Measurements from ENCODE around the gene PTPN18.
"Not testable (repeated sequence)": the region's sequence is repeated elsewhere in the genome, so short reads cannot be mapped to it uniquely, and the experiment has no call there.

The PTPN18 gene

DNA sequence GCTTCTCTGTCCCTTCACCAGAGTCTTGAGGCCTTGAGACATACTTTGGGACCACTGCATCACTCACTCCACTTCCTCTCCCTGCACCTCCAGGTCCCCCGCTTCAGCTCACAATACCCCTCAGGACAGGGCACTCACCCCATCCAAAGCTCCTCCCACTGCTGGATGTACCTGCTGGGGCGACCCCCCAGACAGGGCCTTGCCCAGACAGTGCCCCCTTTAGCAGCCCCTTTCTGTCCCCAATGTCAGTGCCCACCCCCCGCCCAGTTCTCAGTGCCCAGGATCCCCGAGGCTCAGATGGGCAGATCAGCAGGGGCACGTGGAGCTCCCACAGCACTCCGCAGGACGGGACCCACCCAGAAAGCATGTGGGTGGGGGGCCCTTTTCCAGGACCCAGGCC is 37.0 kb upstream of the PTPN18 start:
- no peak for TF ChIP-seq CTCF (conservative IDR thresholded peaks at IDR 0.05; ENCODE audit: low read length)
- no peak for DNase-seq (ENCODE audit: low read depth)
- H3K4me3 ChIP-seq (ENCODE audit: low read length) = no peak overlapping the region

- no peak overlapping the region for H3K4me3 ChIP-seq (ENCODE audit: low read length)
- no peak for DNase-seq (ENCODE audit: low read depth)
- TF ChIP-seq CTCF (conservative IDR thresholded peaks at IDR 0.05; ENCODE audit: low read length) = no peak
These were observed 36.3 kb upstream of the PTPN18 start for GRCh38 chr2:130319536-130319935.

DNA sequence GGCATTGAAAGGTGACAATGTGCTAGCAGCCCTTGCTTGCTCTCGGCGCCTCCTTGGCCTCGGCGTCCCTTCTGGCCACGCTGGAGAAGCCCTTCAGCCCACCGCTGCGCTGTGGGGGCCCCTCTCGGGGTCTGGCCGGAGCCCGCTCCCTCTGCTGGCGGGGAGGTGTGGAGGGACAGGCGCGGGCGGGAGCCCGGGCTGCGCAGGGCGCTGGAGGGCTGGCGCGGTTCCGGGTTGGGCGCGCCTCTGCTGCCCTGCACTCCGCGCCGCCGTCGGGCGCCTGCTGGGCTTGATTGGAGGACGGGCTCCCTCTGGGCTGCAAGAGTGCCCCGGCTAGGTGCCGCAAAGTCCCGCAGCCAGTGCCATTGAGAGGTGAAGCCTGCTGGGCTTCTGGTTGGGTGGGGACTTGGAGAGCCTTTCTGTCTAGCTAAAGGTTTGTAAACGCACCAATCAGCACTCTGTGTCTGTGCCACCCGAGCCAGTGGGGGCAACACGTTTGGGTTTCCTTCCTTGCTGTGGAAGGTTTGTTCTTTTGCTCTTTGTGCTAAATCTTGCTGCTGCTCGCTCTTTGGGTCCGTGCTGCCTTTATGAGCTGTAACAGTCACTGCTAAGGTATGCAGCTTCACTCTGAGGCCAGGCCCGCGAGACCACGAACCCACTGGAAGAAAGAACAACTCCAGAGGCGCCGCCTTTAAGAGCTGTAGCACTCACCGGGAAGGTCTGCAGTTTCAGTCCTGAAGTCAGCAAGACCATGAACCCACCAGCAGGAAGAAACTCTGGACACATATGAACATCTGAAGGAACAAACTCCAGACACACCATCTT is 27.9 kb upstream of the PTPN18 start:
- DNase-seq (ENCODE audit: low read depth) = peak; percentile 56
- no peak overlapping the region for H3K4me3 ChIP-seq (ENCODE audit: low read length)
- no peak for TF ChIP-seq CTCF (conservative IDR thresholded peaks at IDR 0.05; ENCODE audit: low read length)

DNA sequence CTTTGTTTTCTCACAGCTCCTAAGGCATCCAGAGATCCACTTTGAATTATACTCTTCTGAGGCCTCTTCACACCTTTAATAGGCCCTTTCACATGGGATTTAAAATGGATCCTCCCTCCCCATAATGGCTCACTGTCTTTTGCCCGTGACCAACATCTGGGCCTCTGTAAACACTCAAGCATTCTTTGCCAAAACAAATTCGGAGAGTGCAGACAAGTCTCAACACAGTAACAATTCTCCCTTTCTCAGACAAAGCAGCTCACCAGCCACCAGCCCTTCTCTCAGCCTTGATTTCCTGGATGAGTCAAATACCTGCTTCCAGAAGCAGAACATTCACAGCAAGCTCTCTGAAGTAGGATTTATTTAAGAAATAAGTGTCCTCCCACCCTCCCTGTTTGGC is 27.1 kb upstream of the PTPN18 start:
- H3K4me3 ChIP-seq (ENCODE audit: low read length) = no peak overlapping the region
- no peak for TF ChIP-seq CTCF (conservative IDR thresholded peaks at IDR 0.05; ENCODE audit: low read length)
- DNase-seq (ENCODE audit: low read depth) = peak; percentile 7

DNA sequence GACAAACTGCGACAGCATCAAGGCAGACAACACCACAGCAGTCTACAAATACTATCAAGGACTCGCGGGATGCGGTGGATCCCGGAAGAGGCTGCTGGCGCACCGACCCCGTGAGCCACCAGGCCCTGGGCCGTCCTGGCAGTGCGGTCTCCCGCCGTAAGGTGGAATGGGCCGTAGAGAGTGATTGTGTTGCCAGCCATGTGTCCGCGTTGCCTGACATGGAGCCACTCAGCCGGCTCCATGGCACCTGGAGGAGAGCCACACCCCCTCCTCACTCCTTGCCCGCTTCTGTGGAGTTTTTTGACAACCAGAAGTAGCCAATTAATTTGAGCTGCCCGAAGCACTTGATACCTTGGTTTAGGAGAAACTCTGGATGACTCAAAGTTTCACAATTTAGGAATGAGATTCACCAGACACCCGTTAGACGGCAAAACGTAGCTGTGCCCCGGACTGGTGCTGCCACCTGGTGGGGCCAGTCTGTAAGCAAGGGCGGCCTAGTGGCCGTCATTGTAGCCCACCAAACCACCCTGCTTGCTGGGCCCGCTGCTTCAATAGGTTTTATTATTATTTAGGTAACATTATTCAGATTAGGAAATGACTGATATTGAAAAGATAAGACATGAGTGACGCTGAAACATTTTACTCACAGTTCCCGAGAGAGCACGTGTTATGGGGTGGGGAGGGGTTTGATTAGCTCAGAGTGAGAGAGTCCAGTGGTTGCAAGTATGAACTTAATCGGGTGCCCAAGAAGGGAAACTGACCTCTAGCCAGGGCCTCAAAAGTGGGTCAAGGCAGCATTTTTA is 23.4 kb upstream of the PTPN18 start:
- H3K4me3 ChIP-seq (ENCODE audit: low read length) = peak overlapping the region; percentile 28
- peak; percentile 97 for TF ChIP-seq CTCF (conservative IDR thresholded peaks at IDR 0.05; ENCODE audit: low read length)
- DNase-seq (ENCODE audit: low read depth) = peak; percentile 80

- DNase-seq (ENCODE audit: low read depth); H3K4me3 ChIP-seq (ENCODE audit: low read length): not testable (repeated sequence)
These were observed 22.6 kb upstream of the PTPN18 start for GRCh38 chr2:130333253-130333652.

DNA sequence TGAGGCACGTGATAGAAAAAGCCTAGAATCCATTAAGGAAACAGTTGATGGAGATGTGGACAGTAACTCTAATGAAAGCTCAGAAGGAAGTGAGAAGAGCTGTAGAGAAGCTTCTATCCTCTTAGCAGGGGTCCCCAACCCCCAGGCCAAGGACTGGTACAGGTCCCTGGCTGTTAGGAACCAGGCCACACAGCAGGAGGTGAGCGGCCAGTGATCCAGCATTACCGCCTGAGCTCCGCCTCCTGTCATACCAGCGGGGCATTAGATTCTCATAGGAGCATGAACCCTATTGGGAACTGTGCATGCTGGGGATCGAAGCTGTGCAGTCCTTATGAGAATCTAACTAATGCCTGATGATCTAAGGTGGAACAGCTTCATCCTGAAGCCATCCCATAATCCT is 21.8 kb upstream of the PTPN18 start:
- no peak for TF ChIP-seq CTCF (conservative IDR thresholded peaks at IDR 0.05; ENCODE audit: low read length)

More for the DNA sequence above, 21.8 kb upstream of the PTPN18 start:
- H3K4me3 ChIP-seq (ENCODE audit: low read length) = no peak overlapping the region
- no peak for DNase-seq (ENCODE audit: low read depth)
